NT2/D1 (cell line): ENCODE data around the gene DYTN.

Experiments used
- SUZ12 ChIP-seq: IDR thresholded peaks from 2 replicates; pipeline ENCODE4 v1.6.1; 2011; ENCODE audit not compliant: insufficient read length, insufficient read depth; ENCODE audit errors: extremely low read depth
- ZNF274 ChIP-seq: IDR thresholded peaks from 2 replicates; pipeline ENCODE4 v1.6.1; 2011; ENCODE audit warnings: mild to moderate bottlenecking, low read depth, low read length

DNA sequence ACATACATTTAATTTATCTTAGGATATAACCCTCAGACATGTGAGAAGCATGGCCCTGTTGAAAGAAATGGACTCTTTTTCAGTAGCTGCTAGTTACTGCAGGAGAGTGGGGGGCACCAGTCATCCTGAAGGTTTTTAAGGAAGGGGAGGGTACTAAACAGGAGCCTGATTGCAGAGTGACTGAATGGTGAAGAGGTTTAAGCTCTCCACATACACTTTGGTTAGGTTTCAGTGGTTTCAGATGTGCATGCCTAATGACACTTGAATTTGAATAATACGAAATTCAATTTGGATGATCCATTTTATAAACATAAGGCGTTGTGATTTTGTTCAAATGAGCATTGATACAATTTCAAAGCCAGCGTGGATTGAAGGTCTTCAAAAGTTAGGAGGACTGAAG is 86.9 kb downstream of the DYTN start:
- TF ChIP-seq ZNF274 (no peak), SUZ12 (no peak)
